NCI-H2107 treated with DMSO at 0.1 percent for 48 hours (cell line): ENCODE results near the gene RHBDL2.
A peak's percentile ranks its signal among the peaks of the same experiment; 100 is the strongest.
"Not testable (repeated sequence)": the region's sequence is repeated elsewhere in the genome, so short reads cannot be mapped to it uniquely, and the experiment has no call there.

Experiments used
- DNase-seq: peaks from one replicate; lab custom pipeline; 2025; ENCODE audit not compliant: unreplicated experiment; lab: John Stamatoyannopoulos, UW

Gene RHBDL2

GRCh38 chr1:38941527-38942019, at the start of gene RHBDL2:
Gene RHBDL2, minus strand, starts transcription at chr1:38941830. Its CDS starts 22,618 bp downstream, at chr1:38919212.
- DNase-seq: no peak

GRCh38 chr1:38990738-38991637, 49.4 kb upstream of the RHBDL2 start, which contains the start of gene AKIRIN1:
Gene AKIRIN1, plus strand, starts transcription at chr1:38991276. Its CDS starts 105 bp downstream, at chr1:38991381.
- peak; percentile 100 for DNase-seq

- DNase-seq: peak; percentile 100
Observed at GRCh38 chr1:38990386-38990737, 48.7 kb upstream of the RHBDL2 start.

- DNase-seq: no peak
Observed at GRCh38 chr1:38989979-38990378, 48.3 kb upstream of the RHBDL2 start.

- not testable (repeated sequence) for DNase-seq
Observed at GRCh38 chr1:38979380-38979779, 37.8 kb upstream of the RHBDL2 start.

- not testable (repeated sequence) for DNase-seq
Observed at GRCh38 chr1:38978245-38978542, 36.6 kb upstream of the RHBDL2 start.

- DNase-seq: not testable (repeated sequence)
Observed at GRCh38 chr1:38977399-38978244, 36.0 kb upstream of the RHBDL2 start.

GRCh38 chr1:38973659-38974437, 32.2 kb upstream of the RHBDL2 start:
- no peak for DNase-seq

- DNase-seq: not testable (repeated sequence)
Observed at GRCh38 chr1:38973145-38973544, 31.5 kb upstream of the RHBDL2 start.

GRCh38 chr1:38964140-38964548, 22.5 kb upstream of the RHBDL2 start:
- no peak for DNase-seq

GRCh38 chr1:38962560-38962959, 20.9 kb upstream of the RHBDL2 start:
- no peak for DNase-seq

- DNase-seq: no peak
Observed at GRCh38 chr1:38962113-38962512, 20.5 kb upstream of the RHBDL2 start.

GRCh38 chr1:38958967-38959366, 17.3 kb upstream of the RHBDL2 start:
- no peak for DNase-seq

GRCh38 chr1:38953433-38953860, 11.8 kb upstream of the RHBDL2 start:
- DNase-seq: no peak

- DNase-seq: no peak
Observed at GRCh38 chr1:38950553-38950952, 8.9 kb upstream of the RHBDL2 start.

- DNase-seq: no peak
Observed at GRCh38 chr1:38944547-38944946, 2.9 kb upstream of the RHBDL2 start.

- no peak for DNase-seq
Observed at GRCh38 chr1:38942664-38943428, 1.2 kb upstream of the RHBDL2 start.

- DNase-seq: no peak
Observed at GRCh38 chr1:38941093-38941492, 537 bp downstream of the RHBDL2 start.

- DNase-seq: no peak
Observed at GRCh38 chr1:38940339-38941047, 1.1 kb downstream of the RHBDL2 start.
